GM18861 (cell line): ENCODE data around the gene ABR.

ENCODE experiments used
- ATAC-seq: cut with Tn5 transposase; IDR thresholded peaks from one replicate; pipeline ENCODE4 v1.9.1; 2021; ENCODE audit not compliant: unreplicated experiment

Gene ABR

GRCh38 chr17:1036171-1036844 lies 143.5 kb downstream of the ABR start:
- no peak for ATAC-seq

DNA sequence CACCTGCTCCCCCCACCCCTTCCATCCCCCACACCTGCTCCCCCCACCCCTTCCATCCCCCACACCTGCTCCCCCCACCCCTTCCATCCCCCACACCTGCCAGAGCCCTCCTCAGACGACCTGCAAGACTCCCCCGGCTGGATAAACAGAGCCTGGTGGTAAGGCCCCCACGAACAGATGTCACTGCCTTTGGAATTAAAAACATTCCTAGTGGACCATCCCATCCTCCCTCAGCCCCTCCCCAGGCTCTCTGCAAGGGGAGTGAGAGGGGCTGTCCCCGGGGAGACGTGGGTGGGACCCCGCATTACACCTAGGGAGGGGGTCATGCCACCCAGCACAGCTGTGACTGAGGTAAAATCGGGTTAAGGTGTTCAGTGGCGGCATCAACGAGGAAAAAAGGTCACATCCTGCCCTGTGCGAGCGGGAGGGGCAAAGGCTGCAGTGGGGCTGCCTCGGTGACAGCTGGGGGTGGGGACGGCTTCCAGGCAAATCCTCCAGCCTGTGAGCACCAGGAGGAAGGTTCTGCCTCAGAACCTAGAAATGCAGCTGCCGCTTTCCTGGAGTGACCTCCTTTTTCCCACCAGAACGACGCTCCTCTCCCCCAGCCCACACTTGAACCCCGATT lies 144.1 kb downstream of the ABR start:
- ATAC-seq: no peak

DNA sequence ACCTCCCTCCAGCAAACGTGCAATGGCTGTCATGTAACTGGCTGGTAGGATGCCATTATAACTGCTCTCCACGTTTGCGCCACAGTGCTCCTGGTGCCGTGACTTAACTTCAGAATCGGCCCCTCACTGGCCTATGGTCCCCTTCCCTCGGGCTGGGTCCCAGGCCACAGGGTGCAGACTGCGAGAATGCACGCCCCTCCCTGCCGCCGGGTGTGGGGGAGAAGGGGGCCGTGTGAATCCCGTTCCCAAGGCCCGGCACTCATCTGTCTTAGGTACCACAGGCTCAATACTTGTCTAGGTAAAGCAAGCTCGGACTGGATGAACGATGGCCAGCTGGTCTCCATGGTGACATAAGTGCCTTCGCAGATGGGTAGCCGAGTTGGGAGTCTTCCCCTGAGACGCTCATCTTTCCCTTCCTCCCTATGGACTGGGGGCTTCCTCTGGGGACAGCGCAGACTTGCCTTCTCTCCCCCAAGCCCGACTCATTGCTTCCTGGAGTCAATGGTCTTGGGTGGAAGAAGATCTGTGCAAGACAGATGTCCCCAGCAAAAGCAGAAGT lies 145.1 kb downstream of the ABR start:
- no peak for ATAC-seq

DNA sequence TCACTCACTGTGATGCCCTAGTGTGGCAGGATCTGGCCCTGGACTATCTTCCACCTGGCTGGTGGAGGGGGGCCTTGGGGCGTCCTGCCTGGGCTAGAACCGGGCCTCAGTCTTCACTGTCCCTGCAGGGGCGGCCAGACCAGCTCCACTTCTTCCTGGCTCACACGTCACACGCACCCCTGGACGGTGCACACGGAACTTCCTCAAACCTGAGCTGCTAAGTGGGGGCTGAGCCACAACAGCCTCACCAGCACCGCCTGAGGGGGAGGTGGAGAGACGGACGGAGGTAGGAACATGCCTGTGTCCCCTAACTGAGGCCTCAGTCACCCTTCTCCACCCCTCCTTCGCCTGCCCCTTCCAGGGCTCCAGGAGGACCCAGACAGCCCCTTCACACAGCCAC lies 146.3 kb downstream of the ABR start:
- no peak for ATAC-seq

GRCh38 chr17:1032391-1032790 lies 147.4 kb downstream of the ABR start:
- no peak for ATAC-seq

GRCh38 chr17:1031711-1032110 lies 148.1 kb downstream of the ABR start:
- ATAC-seq: no peak

- ATAC-seq: no peak
Observed at GRCh38 chr17:1030684-1031532, 148.9 kb downstream of the ABR start.

GRCh38 chr17:1029922-1030644 lies 149.7 kb downstream of the ABR start:
- no peak for ATAC-seq

- ATAC-seq: no peak
Observed at GRCh38 chr17:1029196-1029921, 150.4 kb downstream of the ABR start.

DNA sequence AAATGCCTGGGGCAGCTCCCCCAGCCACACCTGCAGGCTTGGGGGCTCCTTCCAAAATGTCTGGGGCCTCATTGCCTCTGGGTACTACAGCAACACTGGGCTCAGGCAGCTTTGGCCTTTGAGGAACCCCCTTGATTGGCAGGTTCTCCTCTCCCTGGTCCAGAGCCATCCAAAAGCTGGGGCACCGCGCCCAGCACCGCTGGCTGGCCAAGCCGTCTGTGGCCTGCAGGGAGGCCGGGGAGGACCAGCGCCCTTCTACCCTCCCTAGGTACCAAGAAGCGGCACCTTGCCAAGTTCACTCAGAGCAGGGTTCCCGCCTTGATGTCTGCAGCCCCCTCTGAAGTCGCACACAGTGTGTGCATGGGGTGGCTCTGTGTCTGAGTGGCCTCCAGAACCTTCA lies 152.7 kb downstream of the ABR start:
- ATAC-seq: no peak

GRCh38 chr17:1026599-1026975 lies 153.2 kb downstream of the ABR start:
- ATAC-seq: no peak

- ATAC-seq: no peak
Observed at GRCh38 chr17:1025733-1026598, 153.8 kb downstream of the ABR start.

- no peak for ATAC-seq
Observed at GRCh38 chr17:1024076-1024475, 155.7 kb downstream of the ABR start.

GRCh38 chr17:1022278-1023024 lies 157.3 kb downstream of the ABR start:
- no peak for ATAC-seq

- ATAC-seq: no peak
Observed at GRCh38 chr17:1021147-1021546, 158.6 kb downstream of the ABR start.

- ATAC-seq: no peak
Observed at GRCh38 chr17:1019451-1019850, 160.3 kb downstream of the ABR start.

GRCh38 chr17:1018547-1018946 lies 161.2 kb downstream of the ABR start:
- ATAC-seq: no peak

GRCh38 chr17:1013729-1014090 lies 166.1 kb downstream of the ABR start:
- ATAC-seq: no peak
